Cardiac ventricle fibroblast (primary cell): ENCODE data around the gene EDNRB. TPM values are rescaled to one million over a fixed set of nuclear protein-coding genes. Genes with fewer than 3 reads are reported as not detected.

ENCODE experiments used
- total RNA-seq: library from RNA; depleted of rRNA; stranded (reverse); fragments of >200 nt; gene quantifications from 2 replicates; pipeline ENCODE4 v1.2.3, GENCODE V29; 2015

The EDNRB gene
- total RNA-seq, result 41.6 and 43.8 TPM in 2 replicates

DNA sequence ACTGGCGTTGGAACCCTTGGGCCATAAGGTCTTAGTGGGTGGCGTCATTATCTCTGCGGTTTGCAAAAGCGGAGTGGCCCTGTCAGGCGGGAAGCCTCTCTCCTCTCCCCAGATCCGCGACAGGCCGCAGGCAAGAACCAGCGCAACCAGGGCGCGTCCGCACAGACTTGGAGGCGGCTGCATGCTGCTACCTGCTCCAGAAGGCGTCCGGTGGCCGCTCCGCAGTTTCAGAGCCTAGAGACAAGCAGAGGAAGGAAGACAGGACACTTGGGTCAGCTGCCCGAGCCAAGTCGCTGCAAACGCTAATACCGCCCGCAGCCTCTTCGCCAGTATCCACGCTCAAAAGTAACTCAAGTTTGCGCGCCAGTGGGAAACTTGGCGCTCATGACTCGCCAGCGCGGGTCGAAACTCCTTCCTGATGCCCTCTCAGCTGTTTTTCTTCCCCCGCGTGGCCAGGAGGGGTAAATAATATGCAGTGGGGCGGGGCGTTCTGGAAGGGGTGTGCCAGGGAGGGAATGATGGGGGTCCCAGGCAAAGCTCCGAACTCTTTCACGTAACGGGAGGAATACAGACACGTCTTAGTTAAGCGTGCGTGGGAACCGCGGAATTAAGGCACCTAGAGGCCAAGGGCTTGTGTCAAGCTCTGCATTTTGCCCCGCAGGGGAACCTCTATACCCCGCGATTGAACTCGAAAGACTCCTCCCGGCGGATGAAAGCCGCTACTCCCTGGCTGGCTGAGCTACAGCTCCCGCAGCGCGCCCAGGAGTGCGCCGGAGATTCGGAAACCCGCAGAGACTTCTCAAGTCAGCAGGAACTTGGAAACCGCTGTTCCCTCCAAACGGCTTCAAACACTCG lies at the start of gene EDNRB:
Gene EDNRB, minus strand, starts transcription at position 441 of the 855 bp plus-strand sequence. Its CDS starts 258 bp downstream, at position 183.

Other genes starting within 250 kb of the EDNRB start
- not detected in 2 replicates for gene SLAIN1, start 221.1 kb downstream of the EDNRB start, total RNA-seq